K562 (cell line): ENCODE measurements around the gene IFNGR2.

Experiments used
- CEBPB ChIP-seq: fragments of 450-650 bp; IDR thresholded peaks from 2 replicates; pipeline ENCODE4 v1.6.1; 2016; ENCODE audit warnings: missing genetic modification characterization, missing compliant biosample characterization
- ELF1 ChIP-seq: fragments of 200-800 bp; sonication (Bioruptor generic); IDR thresholded peaks from 2 replicates; pipeline ENCODE4 v1.6.1; 2016; ENCODE audit warnings: missing genetic modification characterization, missing compliant biosample characterization
- FOS ChIP-seq: IDR thresholded peaks from 3 replicates; pipeline ENCODE4 v1.6.1; 2011; ENCODE audit not compliant: insufficient read length; ENCODE audit errors: extremely low read depth
- FOXA1 ChIP-seq: fragments of 450-650 bp; IDR thresholded peaks from 2 replicates; pipeline ENCODE4 v1.6.1; 2016; ENCODE audit warnings: mild to moderate bottlenecking, borderline replicate concordance
- POLR2A ChIP-seq: fragments of 450-650 bp; conservative IDR thresholded peaks from 2 replicates; pipeline ENCODE4 v1.6.1; 2016
- RAD21 ChIP-seq, 2 experiments: fragments of 250-450 bp in 1 of 2; fragments of 450-650 bp in 1 of 2; sonication (Bioruptor Pico) in 1 of 2; formaldehyde crosslinking in 1 of 2; IDR thresholded peaks in 1 of 2; conservative IDR thresholded peaks in 1 of 2; 2 replicates each; pipeline versions ENCODE4 v1.4.0 to v1.8.0; 2020 to 2022; ENCODE audit warnings: mild to moderate bottlenecking in 2 of 2, moderate library complexity in 1 of 2
- SMARCB1 ChIP-seq: IDR thresholded peaks from 2 replicates; pipeline ENCODE4 v1.6.1; 2011; ENCODE audit warnings: improper control_type of control experiment, low read depth; ENCODE audit not compliant: insufficient read length
- TAL1 ChIP-seq: fragments of 450-650 bp; IDR thresholded peaks from 2 replicates; pipeline ENCODE4 v1.6.1; 2016; ENCODE audit warnings: mild to moderate bottlenecking
- ZNF184 ChIP-seq: sonication (generic); formaldehyde crosslinking; IDR thresholded peaks from 2 replicates; pipeline ENCODE4 v1.5.0; 2020; ENCODE audit warnings: missing genetic modification reagents
- TF ChIP-seq, protein P1 (sequence below), 3 experiments: fragments of 200-800 bp in 1 of 3; fragments of 250-450 bp in 1 of 3; fragments of 450-650 bp in 1 of 3; sonication (Bioruptor Pico) in 1 of 3; sonication (Bioruptor generic) in 1 of 3; formaldehyde crosslinking in 1 of 3; IDR thresholded peaks; 2 replicates each; pipeline versions ENCODE4 v1.6.1 to v1.8.0; 2016 to 2022; ENCODE audit warnings: mild to moderate bottlenecking in 2 of 3, missing genetic modification characterization in 2 of 3, missing compliant biosample characterization in 1 of 3, moderate library complexity in 1 of 3

DNA sequence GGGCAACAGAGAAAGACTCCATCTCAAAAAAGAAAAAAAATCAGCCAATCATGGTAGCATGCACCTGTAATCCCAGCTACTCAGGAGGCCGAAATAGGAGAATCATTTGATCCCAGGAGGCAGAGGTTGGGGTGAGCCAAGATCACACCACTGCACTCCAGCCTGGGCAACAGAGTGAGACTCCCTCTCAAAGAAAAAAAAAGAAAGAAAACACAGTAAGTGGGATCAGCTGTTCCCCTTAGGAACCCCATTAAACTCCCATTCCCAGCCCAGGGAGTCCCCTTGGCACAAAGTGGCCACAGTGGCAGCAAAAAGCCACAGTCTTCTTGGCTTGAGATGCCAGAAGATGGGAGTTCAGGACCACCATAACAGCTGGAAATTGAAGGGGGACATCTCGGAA is 67.5 kb downstream of the IFNGR2 start:
- no peak for TF ChIP-seq ELF1 (tag)
- TF ChIP-seq FOS = no peak
- TF ChIP-seq POLR2A = no peak
- no peak for TF ChIP-seq ZNF184 (CRISPR knock-in tag)
- TF ChIP-seq, protein P1, sequence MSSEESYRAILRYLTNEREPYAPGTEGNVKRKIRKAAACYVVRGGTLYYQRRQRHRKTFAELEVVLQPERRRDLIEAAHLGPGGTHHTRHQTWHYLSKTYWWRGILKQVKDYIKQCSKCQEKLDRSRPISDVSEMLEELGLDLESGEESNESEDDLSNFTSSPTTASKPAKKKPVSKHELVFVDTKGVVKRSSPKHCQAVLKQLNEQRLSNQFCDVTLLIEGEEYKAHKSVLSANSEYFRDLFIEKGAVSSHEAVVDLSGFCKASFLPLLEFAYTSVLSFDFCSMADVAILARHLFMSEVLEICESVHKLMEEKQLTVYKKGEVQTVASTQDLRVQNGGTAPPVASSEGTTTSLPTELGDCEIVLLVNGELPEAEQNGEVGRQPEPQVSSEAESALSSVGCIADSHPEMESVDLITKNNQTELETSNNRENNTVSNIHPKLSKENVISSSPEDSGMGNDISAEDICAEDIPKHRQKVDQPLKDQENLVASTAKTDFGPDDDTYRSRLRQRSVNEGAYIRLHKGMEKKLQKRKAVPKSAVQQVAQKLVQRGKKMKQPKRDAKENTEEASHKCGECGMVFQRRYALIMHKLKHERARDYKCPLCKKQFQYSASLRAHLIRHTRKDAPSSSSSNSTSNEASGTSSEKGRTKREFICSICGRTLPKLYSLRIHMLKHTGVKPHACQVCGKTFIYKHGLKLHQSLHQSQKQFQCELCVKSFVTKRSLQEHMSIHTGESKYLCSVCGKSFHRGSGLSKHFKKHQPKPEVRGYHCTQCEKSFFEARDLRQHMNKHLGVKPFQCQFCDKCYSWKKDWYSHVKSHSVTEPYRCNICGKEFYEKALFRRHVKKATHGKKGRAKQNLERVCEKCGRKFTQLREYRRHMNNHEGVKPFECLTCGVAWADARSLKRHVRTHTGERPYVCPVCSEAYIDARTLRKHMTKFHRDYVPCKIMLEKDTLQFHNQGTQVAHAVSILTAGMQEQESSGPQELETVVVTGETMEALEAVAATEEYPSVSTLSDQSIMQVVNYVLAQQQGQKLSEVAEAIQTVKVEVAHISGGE (CRISPR knock-in tag; IDR thresholded peaks at IDR 0.05) = no peak
- TF ChIP-seq RAD21 (CRISPR knock-in tag; conservative IDR thresholded peaks at IDR 0.05 in 1 of 2, IDR thresholded peaks at IDR 0.05 in 1 of 2) = no peak
- TF ChIP-seq FOXA1 = no peak
- no peak for TF ChIP-seq SMARCB1
- TF ChIP-seq TAL1 = no peak
- TF ChIP-seq CEBPB (tag) = no peak
